Glomerular endothelial cell (primary cell): ENCODE measurements around the gene SBF1. TPM values are rescaled to one million over a fixed set of nuclear protein-coding genes. Genes with fewer than 3 reads are reported as not detected.

Experiments
- DNase-seq: peaks from one replicate; pipeline ENCODE4 v3.0.0-alpha.2; 2011; ENCODE audit warnings: low read depth, low spot score; ENCODE audit errors: extremely low read depth
- total RNA-seq: library from RNA; depleted of rRNA; stranded (reverse); fragments of >200 nt; gene quantifications from 2 replicates; pipeline ENCODE4 v1.2.3, GENCODE V29; 2015

Gene SBF1
- total RNA-seq, 1 donor from 2014 or later = 66.0 TPM

DNA sequence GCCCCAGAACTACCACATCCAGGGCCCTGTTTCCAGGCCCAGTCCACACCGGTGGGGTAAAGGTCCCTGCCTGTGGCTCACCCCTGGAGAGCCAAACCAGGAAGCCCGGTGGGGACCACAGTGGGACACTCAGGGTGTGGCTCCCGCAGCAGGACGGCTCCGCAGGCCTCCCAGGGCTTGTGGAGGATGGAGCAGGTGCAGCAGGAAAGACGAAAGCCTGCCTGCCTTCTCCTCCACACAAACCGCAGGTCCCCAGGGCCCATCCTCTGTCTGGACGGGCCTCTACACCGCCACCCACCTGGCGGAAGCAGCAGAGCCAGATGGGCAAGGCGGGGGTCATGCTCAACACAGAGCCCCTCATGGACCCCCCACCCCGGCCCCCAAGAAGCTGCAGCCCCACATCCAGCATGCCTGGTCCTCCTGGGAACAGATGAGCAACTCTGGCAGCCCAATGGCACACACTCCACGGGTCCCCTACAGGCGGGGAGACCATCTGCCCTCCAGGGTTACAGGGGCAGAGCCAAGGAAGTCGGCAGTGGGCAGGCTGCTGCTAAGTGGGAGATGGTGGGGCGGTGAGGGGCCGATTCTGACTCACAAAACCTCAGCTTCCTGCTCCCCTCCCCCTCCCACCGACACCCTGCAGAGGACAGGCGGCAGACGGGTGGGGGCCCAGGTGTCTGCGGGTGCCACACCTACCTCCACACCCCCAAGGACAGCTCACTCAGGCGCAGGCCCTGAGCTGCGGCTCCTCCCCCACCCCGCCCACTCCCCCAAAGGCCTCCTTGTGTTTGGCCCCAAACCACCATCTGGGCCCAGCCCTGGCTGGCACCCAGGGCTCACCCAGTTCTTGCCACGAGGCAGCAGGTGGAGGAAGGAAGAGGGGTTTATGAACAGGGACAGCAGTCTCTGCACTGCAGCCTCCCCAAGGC is 5.2 kb downstream of the SBF1 start:
- DNase-seq = no peak

DNA sequence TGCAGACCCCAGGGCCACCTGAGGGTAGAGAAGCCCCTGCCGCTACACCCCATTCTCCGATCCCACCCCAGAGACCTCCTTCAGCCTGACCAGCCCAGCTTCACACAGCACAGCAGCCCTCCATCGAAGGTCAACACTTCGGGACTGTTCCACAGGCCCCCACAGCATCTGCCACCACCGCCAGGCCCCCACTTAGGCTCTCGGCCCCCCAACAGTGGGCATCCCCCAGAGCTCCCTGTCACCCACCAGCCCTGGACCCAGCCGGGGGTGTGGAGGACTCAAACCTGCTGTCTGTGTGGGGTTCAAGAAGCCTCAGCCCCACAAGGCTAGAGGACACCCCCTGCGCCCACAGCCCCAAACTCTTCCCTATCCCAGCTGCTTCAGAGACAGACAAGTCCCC is 6.2 kb downstream of the SBF1 start:
- DNase-seq = no peak

DNA sequence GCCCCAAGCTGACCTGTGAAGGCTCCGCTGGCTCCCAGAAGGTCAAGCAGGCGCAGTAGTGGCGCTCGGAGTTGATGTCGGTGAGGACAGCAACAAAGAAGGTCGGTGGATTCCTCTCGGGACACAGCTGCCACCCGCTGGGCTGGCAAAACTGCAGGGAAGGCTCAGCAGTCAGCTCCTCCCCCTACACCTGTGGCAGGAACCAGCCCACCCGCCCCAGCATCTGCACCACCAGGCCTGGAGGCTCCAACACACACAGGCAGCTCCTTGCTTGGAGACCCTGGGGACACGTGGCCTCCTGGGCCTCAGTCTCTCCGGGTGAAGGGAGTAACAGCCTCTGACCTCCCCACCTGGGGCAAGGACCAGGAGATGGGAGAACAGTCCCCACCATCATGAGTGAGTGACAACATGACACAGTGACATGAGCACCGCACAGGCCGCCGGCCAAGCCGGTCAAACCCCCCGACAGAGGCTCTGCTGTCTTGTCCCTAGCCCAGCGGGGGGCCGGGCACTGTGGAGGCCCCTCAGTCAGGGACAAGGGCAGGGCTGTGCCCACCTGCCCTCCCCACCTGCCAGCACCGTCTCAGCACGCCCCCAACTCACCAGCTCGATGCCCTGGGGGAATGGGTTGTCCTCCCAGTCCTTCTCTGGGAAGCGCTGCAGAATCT is 6.9 kb downstream of the SBF1 start:
- DNase-seq = no peak

DNA sequence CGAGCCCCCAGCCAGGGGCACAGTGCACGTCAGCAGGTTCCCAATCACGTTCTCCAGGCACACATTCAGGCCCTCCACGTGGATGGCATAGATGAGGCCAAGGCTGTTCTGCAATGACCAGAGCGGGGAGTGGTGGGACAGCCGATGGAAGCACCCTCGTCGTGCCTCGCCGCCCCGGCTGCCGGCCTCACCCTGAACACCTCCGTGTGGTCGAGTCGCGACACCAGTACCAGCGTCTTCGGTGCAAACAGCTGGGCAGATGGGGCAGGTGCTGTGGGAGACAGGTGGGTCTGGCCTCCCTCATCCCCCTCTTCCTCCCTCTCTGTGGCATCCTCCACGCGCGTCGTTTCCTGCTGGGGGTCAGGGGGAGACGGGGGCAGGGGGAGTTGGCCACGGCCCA is 7.5 kb downstream of the SBF1 start:
- no peak for DNase-seq

DNA sequence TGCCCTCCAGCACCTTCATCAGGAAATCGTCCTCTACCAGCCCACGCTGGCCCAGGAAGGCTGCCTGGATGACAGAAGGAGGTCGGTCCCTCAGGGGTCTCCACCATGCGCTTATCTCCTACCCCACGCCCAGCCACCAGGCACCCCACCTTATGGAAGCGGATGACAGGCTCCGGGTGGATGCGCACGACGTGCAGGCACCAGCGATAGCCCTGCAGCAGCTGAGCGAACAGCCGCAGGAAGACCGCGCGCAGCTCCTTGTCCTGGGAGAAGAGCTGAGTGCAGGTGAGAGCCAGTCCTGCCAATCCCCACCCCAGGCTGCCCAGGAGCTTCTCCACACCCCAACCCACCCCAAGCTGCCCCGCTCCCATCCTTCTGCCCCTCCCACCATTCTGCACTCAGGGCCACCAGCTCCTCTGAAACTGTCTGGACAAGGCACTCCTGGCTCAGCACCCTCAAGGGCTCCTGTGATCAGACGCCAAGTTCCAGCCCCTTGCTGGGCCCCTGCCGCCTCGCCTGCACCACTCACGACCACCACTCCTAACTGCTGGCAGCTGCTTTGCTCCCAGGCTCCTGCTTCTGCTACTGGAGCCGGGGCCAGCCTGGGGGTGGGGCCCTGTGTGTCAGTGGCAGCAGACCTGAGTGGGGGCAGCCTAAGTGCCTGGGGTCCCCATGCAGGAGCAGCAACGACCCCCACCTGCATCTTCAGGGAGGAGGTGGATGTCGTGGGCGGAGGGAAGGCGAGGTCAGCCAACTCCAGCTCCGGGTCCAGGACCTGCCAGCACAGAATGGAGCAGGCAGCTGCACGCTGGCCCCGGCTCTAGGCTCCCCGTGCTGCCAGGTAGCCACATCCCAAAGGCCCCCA is 9.5 kb downstream of the SBF1 start:
- no peak for DNase-seq

DNA sequence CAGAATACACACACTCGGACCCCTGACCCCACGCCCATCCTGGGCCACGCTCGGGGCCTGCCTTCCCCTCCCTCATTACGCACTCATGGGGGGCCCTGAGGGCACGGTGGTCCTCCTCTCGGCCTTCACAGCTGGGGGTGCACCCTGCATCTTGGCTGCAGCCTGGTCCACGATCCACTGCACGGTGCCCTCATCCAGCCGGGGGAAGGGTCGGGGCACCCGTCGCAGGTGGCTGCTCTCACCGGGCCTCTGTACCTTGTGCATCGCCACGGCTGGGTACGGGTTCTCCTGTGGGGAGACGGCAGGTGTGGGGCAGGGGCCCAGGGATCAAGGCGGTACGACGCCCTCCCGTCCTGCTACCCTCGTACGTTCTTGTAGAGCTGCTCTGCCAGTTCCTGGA is 10.4 kb downstream of the SBF1 start:
- DNase-seq = no peak

DNA sequence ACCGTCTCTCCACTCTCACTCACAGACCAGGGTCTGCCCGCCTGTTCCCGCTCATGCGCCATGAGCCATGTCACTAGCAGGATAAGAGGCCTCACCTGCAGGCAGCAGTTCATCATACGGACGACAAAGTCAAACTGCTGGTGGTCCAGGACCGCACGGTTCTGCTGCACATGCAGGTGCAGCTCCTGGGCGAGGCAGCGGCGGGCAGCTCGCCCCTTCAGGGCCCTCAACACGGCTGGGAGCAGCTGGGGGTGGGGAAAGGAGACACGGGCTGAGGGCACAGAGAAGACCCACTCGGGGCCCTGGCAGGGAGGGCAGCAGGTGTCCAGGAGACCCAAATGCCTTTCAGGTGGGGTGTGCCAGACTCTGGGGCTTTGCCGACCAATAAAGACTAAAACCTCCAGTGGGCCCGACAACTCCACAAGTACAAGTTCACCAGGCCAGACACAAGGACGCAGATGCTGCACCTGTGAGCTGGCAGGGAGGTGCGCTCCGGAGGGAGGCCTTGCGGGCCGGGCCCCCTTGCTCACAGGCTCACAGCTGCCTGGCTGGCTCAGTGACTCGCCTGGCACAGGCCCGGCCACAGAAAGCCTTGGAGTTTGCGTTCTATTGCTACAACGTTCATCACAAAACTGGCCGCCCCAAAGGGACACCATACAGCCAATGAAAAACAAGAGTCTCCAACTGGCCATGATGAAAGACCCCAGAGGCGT is 11.5 kb downstream of the SBF1 start:
- no peak for DNase-seq

DNA sequence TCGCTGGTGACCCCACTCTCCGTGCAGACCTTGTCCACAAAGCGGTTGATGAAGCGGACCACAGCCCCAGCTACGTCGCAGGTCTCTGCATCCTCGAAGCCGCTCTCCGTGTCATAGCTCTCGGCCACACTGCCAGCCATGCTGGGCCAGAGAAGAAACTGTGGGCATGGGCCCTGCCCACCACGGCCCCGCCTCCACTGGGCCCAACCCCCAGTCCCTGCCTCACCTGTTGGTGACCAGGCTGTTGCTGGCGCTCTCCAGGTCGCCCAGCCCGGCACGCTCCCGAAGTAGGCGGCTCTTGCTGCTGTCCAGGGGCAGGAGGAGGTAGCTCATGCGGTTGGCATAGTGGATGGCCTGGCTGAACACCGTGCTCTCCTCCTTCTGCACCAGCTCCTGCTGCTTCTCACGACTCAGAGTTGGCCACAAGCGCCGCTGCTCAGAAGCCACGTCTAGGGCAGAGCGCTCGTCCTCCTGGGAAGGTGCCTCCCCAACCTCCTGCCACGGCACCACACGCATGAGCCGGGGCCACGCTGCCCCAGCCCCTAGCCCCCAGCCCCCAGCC is 12.8 kb downstream of the SBF1 start:
- no peak for DNase-seq

DNA sequence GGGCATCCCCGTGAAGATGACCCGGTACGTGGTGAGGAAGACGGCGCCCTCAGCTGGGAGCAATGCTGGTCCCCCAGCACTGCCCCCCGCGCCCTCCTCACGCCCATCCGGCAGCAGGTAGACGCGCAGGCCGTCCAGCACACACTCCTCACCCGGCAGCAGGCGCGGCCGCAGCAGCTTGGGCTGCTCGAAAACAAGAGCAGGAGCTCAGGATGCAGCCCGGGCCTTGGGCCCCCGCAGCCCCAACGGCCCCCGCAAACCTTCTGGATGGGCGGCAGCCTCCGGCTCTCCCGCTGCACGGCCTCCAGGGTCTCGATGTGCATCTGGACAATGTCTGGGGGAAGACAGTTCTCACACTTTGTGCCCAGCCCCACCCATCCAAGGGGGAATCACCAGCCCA is 13.3 kb downstream of the SBF1 start:
- no peak for DNase-seq

DNA sequence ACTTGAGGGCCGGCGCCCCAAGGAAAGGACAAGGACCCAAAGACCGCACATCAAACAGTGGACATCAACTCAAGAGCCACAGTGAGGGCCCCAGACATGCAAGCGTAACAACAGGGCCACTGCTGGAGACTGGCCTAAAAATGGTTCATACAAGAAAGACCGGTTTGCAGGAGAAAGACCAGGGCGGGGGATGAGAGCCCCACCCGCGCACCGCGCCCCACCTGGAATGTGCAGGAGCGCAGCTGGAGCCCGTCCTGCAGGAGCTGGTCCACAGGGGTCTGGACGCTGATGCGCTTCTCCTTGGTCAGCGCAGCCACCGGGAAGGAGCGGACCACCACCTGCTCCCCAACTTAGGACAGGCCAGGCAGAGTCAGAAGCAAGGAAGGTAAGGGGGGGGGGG is 13.9 kb downstream of the SBF1 start:
- no peak for DNase-seq

DNA sequence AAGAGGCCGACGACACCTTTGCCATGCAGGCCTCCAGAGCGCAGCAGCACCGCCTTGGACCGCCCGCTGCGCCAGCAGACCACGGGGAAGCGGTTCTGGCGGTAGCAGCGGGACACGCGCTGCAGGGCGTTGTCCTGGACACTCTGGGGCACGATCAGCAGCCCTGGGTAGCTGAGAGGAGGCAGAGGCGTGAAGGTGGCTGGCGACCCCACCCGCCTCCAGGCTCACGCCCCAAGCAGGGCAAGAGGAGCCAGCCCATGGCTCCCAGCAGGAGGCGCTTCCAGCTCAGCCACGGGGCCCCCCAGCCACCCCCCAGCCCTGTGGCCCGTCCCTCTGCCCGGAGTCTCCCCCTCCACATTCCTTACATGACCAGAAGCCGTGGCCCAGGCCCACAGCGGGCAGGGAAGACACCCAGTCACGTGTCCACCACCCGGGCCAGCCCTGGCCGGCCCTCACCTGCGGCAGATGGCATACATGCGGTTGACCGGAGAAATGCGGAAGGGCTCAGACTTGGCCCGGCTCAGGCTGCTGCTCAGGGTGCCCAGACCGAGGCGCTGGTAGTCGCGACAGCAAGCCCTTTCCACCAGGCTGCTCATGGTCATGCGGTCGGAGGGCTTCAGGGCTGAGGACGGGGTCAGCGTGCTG is 15.2 kb downstream of the SBF1 start:
- DNase-seq = no peak

DNA sequence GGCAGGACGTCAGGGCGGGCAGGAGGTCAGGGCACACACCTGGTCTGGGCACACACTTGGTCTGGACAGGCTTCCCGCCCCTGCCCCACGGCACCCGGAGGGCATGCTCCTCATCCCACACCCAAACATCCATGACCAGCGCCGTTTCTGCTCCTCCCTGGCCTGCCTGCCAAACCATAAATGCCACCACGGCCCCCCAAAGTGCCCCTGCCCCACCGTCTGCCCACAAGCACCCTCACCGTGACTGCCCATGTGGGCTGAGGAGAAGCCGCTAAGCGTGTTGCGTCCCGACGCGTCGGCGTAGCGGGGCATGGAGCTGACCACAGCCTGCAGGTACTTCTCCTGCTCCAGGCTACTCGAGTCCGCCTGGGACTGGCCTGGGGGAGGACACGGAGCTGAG is 15.8 kb downstream of the SBF1 start:
- no peak for DNase-seq

DNA sequence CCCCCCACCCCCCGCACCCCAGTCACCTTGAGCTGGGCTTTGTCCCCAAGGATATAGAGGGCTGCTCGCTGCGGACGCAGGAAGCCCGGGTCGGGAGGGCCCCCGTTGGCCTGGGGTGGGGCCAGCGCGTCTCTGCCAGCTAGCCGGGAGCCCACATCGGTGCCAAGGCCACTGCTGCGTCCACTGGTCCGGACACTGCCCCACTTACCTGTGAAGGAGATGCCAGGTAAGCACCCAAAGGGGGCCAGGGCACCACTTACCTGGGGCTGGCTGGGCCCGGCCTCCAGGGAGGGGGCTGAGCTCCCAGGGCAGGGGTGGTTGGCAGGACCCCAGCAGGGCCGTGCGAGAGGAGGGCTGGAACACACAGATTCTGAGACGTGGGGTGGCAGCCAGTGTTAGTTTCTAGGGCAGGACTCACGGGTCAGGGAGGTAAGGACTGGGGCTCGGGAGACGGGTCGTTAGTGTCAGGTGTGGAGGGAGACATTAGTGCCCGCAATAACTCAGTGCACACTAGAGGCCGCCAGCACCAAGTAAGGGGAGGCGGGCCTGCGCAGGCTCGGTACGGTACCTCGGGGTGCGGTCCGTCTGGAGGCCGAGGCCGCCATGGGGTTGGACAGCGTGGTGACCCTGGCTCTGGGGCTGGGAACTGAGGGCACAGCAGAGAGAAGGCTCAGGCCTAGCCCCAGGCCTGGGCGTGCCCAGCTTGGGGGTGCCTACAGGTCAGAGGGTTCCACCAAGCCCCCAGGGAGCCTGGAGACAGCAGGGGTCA is 18.2 kb downstream of the SBF1 start:
- no peak for DNase-seq

DNA sequence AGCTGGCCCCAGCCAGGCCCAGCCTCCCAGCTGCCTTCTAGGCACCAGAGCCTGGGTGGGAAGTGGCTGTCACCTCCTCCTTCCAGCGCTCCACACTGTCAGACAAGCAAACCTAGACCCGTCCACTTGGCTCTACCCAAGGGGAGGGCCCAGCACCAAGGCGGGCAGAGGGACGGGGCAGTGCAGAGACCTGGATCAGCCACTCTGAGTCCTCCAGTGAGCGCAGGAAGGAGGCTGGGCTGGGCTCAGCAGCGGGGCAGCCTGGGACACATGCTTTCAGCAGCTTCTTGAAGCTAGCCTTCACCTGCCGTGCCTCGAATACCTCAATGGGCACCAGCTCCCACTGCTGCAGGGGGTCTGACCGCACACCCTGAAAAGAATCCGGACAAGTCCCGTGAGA is 18.8 kb downstream of the SBF1 start:
- no peak for DNase-seq

DNA sequence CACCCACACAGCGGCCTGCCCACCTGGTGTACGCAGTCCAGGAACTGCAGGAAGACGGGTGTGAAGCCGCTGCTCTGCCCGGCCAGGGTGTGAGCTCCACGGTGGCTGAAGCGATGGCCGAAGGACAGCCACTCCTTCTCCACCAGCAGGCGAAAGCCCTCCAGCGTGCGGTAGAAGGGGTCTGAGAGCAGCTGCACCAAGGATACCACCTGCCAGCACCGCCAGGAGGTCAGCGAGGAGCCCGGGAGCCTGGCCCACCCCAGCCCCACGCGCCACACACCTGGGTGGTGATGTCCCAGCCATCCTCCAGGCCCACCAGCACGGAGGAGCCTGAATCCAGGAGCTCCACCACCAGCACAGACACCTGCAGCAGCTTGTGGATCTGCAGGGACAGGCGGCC is 19.6 kb downstream of the SBF1 start:
- DNase-seq = no peak

DNA sequence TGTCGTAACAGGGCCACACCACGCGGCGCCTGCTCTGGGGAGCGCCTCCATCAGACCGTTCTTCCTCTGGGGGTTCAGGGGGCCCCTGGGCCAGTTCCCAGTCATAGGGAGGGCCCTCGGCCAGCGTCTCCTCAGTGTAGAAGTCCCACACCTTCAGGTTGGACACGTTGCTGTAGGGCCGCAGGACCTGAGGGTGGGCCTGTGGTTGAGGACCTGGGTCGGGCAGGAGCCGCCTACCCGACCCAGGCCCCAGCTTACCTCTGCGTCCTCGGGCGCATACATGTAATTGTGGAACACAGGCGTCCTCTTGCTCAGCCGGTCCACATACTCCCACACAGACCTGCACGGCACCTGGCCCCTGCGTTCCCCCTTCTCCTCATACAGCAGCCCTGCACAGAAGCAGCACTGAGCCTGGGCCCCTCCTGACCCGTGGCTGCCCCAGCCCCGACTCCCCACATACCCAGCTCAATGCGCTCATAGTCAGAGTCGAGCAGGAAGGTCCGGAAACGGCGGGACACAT is 20.2 kb downstream of the SBF1 start:
- no peak for DNase-seq

DNA sequence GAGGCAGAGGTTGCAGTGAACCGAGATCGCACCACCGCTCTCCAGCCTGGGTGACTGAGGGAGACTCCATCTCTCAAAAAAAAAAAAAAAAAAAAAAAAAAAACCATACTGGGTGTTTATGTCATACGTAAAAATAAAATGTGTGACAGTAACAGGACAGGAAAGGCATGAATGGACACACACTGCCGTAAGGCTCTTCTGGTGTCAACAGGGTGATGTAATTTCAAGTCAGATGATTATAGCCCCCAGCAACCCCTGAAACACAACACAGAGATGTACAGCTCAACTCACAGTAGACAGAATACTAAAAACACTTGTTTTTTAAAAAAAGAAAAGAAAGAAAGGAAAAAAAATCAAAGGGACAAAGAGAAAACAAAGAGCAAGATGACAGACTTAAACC is 22.2 kb downstream of the SBF1 start:
- no peak for DNase-seq

DNA sequence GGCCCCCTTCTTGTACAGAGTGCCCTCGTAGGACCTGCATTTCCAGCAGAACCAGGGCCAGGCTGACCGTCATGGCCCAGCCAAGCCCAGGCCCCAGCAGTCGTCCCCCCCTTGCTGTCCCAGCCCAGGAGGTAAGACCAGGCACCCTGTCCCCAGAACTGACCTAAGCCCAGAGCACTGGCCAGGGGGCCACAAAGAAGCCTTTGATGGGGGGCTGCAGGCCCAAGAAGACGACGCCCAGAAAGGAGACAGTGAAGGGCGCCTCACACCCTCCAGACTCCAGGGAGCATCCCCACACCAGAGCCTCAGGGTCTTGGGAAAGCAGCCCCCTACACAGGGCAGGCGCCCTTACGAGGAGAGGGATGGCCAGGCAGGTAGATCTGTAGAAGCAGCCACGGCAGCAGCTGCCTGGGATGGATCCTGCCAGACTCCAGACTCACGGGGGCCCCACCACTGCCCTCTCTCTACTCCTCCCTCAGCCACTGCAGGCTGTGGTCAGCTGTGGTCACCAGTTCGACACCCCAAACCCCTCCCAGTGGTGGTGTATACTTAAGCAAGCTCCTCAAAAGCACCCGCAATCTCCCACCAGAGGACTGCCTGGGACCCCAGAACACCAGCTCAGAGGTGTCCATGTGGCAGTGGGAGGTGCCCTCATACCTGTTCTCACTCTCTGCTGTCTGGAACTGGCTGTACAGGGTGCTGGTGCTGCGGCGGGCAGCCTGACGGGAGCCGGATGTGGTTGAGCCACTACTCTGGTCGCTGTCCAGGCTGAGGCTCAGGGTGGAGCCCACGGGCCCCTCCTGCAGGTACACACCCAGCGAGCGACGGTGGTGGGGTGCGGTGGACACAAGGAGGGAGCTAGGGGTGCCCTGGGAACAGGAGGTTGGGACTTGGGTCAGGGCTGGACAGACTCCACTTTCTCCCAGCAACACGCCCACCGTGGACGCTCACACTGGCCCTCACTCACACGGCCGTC is 27.0 kb downstream of the SBF1 start:
- no peak for DNase-seq
